ENCODE measurements around the gene AHCYL1.

Gene AHCYL1

GRCh38 chr1:110053552-110054428, 69.2 kb downstream of the AHCYL1 start:
- Mint-ChIP-seq H3K36me3 (peaks cover 90% of the 10 kb centered on the region), H3K27ac (no peak overlapping the region), H3K4me1 (no peaks in the 10 kb centered on the region), H3K9me3 (no peaks in the 10 kb centered on the region), H3K4me3 (no peak overlapping the region)
- ATAC-seq (peak; percentile 70), DNase-seq (ENCODE audit: low spot score in 2 of 2) (peak; percentile 67 to 87)

- no peaks in the 10 kb centered on the region for H3K9me3 Mint-ChIP-seq
- H3K27ac Mint-ChIP-seq = no peak overlapping the region
- peaks cover 7% of the 10 kb centered on the region for H3K4me1 Mint-ChIP-seq
- ATAC-seq (no peak), DNase-seq (ENCODE audit: low spot score in 2 of 2) (no peak)
- peaks cover 77% of the 10 kb centered on the region for H3K36me3 Mint-ChIP-seq
- no peak overlapping the region for H3K4me3 Mint-ChIP-seq
Measured at GRCh38 chr1:110055493-110056284, 71.1 kb downstream of the AHCYL1 start.

- H3K9me3 Mint-ChIP-seq = no peaks in the 10 kb centered on the region
- peak overlapping the region; percentile 6 for H3K27ac Mint-ChIP-seq
- DNase-seq (ENCODE audit: low spot score in 2 of 2) (no peak), ATAC-seq (no peak)
- peaks cover 71% of the 10 kb centered on the region for H3K36me3 Mint-ChIP-seq
- no peak overlapping the region for H3K4me3 Mint-ChIP-seq
- peaks cover 7% of the 10 kb centered on the region for H3K4me1 Mint-ChIP-seq
Measured at GRCh38 chr1:110056285-110056683, 71.7 kb downstream of the AHCYL1 start.

GRCh38 chr1:110056776-110057175, 72.2 kb downstream of the AHCYL1 start:
- peak overlapping the region; percentile 6 for H3K27ac Mint-ChIP-seq
- DNase-seq (ENCODE audit: low spot score in 2 of 2) (no peak), ATAC-seq (peak; percentile 55)
- peaks cover 66% of the 10 kb centered on the region for H3K36me3 Mint-ChIP-seq
- no peak overlapping the region for H3K4me3 Mint-ChIP-seq
- H3K9me3 Mint-ChIP-seq = no peaks in the 10 kb centered on the region
- H3K4me1 Mint-ChIP-seq = peaks cover 7% of the 10 kb centered on the region

GRCh38 chr1:110057963-110058518, 73.5 kb downstream of the AHCYL1 start:
- H3K4me3 Mint-ChIP-seq = no peak overlapping the region
- H3K27ac Mint-ChIP-seq = peak overlapping the region; percentile 6
- H3K4me1 Mint-ChIP-seq = peaks cover 7% of the 10 kb centered on the region
- H3K9me3 Mint-ChIP-seq = no peaks in the 10 kb centered on the region
- DNase-seq (ENCODE audit: low spot score in 2 of 2) (no peak), ATAC-seq (no peak)
- peaks cover 54% of the 10 kb centered on the region for H3K36me3 Mint-ChIP-seq

- H3K36me3 Mint-ChIP-seq = peaks cover 48% of the 10 kb centered on the region
- DNase-seq (ENCODE audit: low spot score in 2 of 2) = no peak
Measured at GRCh38 chr1:110058591-110058990, 74.0 kb downstream of the AHCYL1 start.

GRCh38 chr1:110059133-110059863, 74.7 kb downstream of the AHCYL1 start:
- peaks cover 41% of the 10 kb centered on the region for H3K36me3 Mint-ChIP-seq
- DNase-seq (ENCODE audit: low spot score in 2 of 2) = no peak

More at GRCh38 chr1:110058591-110058990, 74.0 kb downstream of the AHCYL1 start:
- H3K9me3 Mint-ChIP-seq = no peaks in the 10 kb centered on the region
- no peak for ATAC-seq
- no peak overlapping the region for H3K4me3 Mint-ChIP-seq
- peaks cover 7% of the 10 kb centered on the region for H3K4me1 Mint-ChIP-seq
- peak overlapping the region; percentile 6 for H3K27ac Mint-ChIP-seq

GRCh38 chr1:110060034-110060661, 75.6 kb downstream of the AHCYL1 start:
- Mint-ChIP-seq H3K36me3 (peaks cover 33% of the 10 kb centered on the region), H3K4me3 (no peak overlapping the region), H3K9me3 (no peaks in the 10 kb centered on the region), H3K4me1 (peaks cover 7% of the 10 kb centered on the region), H3K27ac (peak overlapping the region; percentile 75)
- DNase-seq (ENCODE audit: low spot score in 2 of 2) (peak; percentile 73 to 88), ATAC-seq (peak; percentile 73)

More at GRCh38 chr1:110059133-110059863, 74.7 kb downstream of the AHCYL1 start:
- ATAC-seq = no peak
- Mint-ChIP-seq H3K4me3 (no peak overlapping the region), H3K27ac (peak overlapping the region; percentile 75), H3K4me1 (peaks cover 7% of the 10 kb centered on the region), H3K9me3 (no peaks in the 10 kb centered on the region)

- H3K36me3 Mint-ChIP-seq = peaks cover 27% of the 10 kb centered on the region
- H3K27ac Mint-ChIP-seq = no peak overlapping the region
- H3K9me3 Mint-ChIP-seq = no peaks in the 10 kb centered on the region
Measured at GRCh38 chr1:110060662-110061060, 76.1 kb downstream of the AHCYL1 start.

GRCh38 chr1:110061341-110061740, 76.8 kb downstream of the AHCYL1 start:
- no peak for DNase-seq (ENCODE audit: low spot score in 2 of 2)
- ATAC-seq = no peak
- H3K27ac Mint-ChIP-seq = no peak overlapping the region
- H3K36me3 Mint-ChIP-seq = peaks cover 21% of the 10 kb centered on the region
- peaks cover 7% of the 10 kb centered on the region for H3K4me1 Mint-ChIP-seq
- no peak overlapping the region for H3K4me3 Mint-ChIP-seq
- H3K9me3 Mint-ChIP-seq = no peaks in the 10 kb centered on the region

More at GRCh38 chr1:110060662-110061060, 76.1 kb downstream of the AHCYL1 start:
- no peak for ATAC-seq
- H3K4me1 Mint-ChIP-seq = peaks cover 7% of the 10 kb centered on the region
- no peak for DNase-seq (ENCODE audit: low spot score in 2 of 2)
- no peak overlapping the region for H3K4me3 Mint-ChIP-seq

- DNase-seq (ENCODE audit: low spot score in 2 of 2) (no peak), ATAC-seq (no peak)
- peaks cover 8% of the 10 kb centered on the region for H3K36me3 Mint-ChIP-seq
- H3K4me3 Mint-ChIP-seq = no peak overlapping the region
- H3K9me3 Mint-ChIP-seq = no peaks in the 10 kb centered on the region
- H3K27ac Mint-ChIP-seq = no peak overlapping the region
- H3K4me1 Mint-ChIP-seq = peaks cover 7% of the 10 kb centered on the region
Measured at GRCh38 chr1:110062612-110063011, 78.0 kb downstream of the AHCYL1 start.

GRCh38 chr1:110063781-110064180, 79.2 kb downstream of the AHCYL1 start:
- H3K4me3 Mint-ChIP-seq = no peak overlapping the region
- DNase-seq (ENCODE audit: low spot score in 2 of 2) (no peak), ATAC-seq (no peak)
- no peak overlapping the region for H3K27ac Mint-ChIP-seq
- H3K36me3 Mint-ChIP-seq = peaks cover 6% of the 10 kb centered on the region
- no peaks in the 10 kb centered on the region for H3K9me3 Mint-ChIP-seq
- peaks cover 14% of the 10 kb centered on the region for H3K4me1 Mint-ChIP-seq

GRCh38 chr1:110064576-110065337, 80.2 kb downstream of the AHCYL1 start:
- H3K27ac Mint-ChIP-seq = no peak overlapping the region

GRCh38 chr1:110065841-110066240, 81.3 kb downstream of the AHCYL1 start:
- Mint-ChIP-seq H3K36me3 (no peaks in the 10 kb centered on the region), H3K27ac (no peak overlapping the region), H3K4me1 (peaks cover 15% of the 10 kb centered on the region), H3K4me3 (no peak overlapping the region), H3K9me3 (no peaks in the 10 kb centered on the region)
- no peak for ATAC-seq
- no peak for DNase-seq (ENCODE audit: low spot score in 2 of 2)

More at GRCh38 chr1:110064576-110065337, 80.2 kb downstream of the AHCYL1 start:
- peaks cover 5% of the 10 kb centered on the region for H3K36me3 Mint-ChIP-seq
- no peaks in the 10 kb centered on the region for H3K9me3 Mint-ChIP-seq
- no peak overlapping the region for H3K4me3 Mint-ChIP-seq
- peaks cover 16% of the 10 kb centered on the region for H3K4me1 Mint-ChIP-seq
- no peak for DNase-seq (ENCODE audit: low spot score in 2 of 2)
- no peak for ATAC-seq

All from stimulated activated effector memory CD8-positive, alpha-beta T cell treated with anti-CD3 and anti-CD28 coated beads, Interleukin-12 subunit alpha, Interleukin-12 subunit beta, amount 100 ng/mL, for 72 hours (primary cell).